Measurements from ENCODE around the gene LHFPL6. TPM values are rescaled to one million over a fixed set of nuclear protein-coding genes. Genes with fewer than 3 reads are reported as not detected.

The LHFPL6 gene
- total RNA-seq, 2 experiments from 2014 or later: 1.2 TPM

DNA sequence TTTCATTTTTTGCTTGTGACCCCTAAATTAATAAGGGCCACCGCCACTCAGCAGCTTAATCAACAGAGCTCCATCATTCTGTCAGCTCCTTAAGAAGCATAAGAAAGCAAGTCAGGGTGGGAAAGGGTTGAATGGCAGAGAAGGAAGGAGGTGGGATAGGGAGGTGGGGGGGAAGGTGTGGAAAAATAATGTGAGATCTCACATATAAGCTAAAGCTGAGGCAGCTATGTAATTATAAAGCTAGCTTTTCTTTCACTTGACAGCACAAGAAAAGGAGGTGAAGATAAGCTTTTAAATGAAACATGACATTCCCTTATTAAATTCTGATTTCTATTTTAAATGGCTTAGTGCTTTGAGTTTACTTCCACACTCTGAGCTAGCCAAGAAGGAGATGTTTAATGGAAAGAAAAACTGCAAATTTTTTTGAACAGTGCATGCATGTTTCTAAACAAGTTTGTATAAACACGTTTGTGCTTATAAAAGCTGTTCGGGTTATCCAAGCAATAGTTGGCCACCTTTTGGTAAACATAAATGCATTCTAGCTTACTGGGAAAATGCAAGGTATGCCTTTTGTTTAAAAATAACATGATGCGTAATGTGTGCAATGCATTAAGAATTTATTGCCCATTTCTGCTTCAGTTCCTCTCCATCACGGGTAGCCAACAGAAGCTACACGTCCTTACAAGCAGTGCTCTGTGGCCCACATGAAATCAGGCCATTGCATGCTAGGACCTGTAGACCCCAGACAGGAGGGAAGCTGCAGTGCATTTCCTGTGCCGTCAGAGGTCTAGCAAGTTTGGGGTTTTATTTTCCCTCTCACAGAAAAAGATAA, 96.2 kb downstream of the LHFPL6 start:
- DNase-seq (no peak), ATAC-seq (no peak)
- no peak overlapping the region for H3K4me3 Mint-ChIP-seq
- ChIA-PET CTCF (interaction anchor here (0.6 to 1.5 kb wide), 2 partner anchors 105 to 435 kb away, joined by 3 to 6 read pairs; no protein-coding TSS in a partner anchor), POLR2A (no interaction called here)
- intact Hi-C loops (cut with DNase I, micrococcal nuclease): no loop called here
- no peaks in the 10 kb centered on the region for H3K9me3 Mint-ChIP-seq (ENCODE audit: low read depth)
- H3K4me1 Mint-ChIP-seq: no peaks in the 10 kb centered on the region
- H3K27ac Mint-ChIP-seq: no peak overlapping the region
- H3K36me3 Mint-ChIP-seq (ENCODE audit: low read depth): no peaks in the 10 kb centered on the region
- peaks cover 5% of the 10 kb centered on the region for H3K27me3 Mint-ChIP-seq

- no peak for ATAC-seq
- intact Hi-C loops (cut with DNase I, micrococcal nuclease): no loop called here
- Mint-ChIP-seq H3K4me1 (no peaks in the 10 kb centered on the region), H3K4me3 (no peak overlapping the region), H3K9me3 (ENCODE audit: low read depth) (no peaks in the 10 kb centered on the region), H3K27ac (no peak overlapping the region), H3K27me3 (peaks cover 2% of the 10 kb centered on the region), H3K36me3 (ENCODE audit: low read depth) (no peaks in the 10 kb centered on the region)
- POLR2A ChIA-PET: no interaction called here
- CTCF ChIA-PET: no interaction called here
- no peak for DNase-seq
Measured at GRCh38 chr13:39505151-39505550, 97.8 kb downstream of the LHFPL6 start.

DNA sequence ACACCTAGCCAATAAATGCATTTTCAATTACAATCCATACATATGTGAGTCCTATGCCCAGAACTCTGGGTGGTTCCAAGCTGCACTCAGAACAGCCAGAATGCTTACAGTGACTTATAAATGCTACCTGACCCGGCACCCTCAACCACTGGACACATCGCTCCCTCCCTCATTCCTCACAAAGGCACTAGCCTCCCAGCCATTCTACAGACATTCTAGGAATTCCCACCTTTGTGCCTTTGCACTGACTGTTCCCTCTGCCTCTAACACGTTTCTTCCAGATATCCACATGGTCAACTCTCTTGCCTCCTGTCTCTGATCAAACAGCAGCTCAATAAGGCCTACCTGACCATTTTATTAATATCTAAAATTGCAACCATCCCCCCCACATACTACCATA, 99.9 kb downstream of the LHFPL6 start:
- no peaks in the 10 kb centered on the region for H3K9me3 Mint-ChIP-seq (ENCODE audit: low read depth)
- POLR2A ChIA-PET: no interaction called here

GRCh38 chr13:39501702-39502324, 101.2 kb downstream of the LHFPL6 start:
- Mint-ChIP-seq H3K27me3 (peaks cover 6% of the 10 kb centered on the region), H3K36me3 (ENCODE audit: low read depth) (no peaks in the 10 kb centered on the region), H3K9me3 (ENCODE audit: low read depth) (no peaks in the 10 kb centered on the region), H3K27ac (no peak overlapping the region), H3K4me1 (no peaks in the 10 kb centered on the region), H3K4me3 (no peak overlapping the region)
- CTCF ChIA-PET: no interaction called here
- intact Hi-C loops (cut with DNase I, micrococcal nuclease): no loop called here
- POLR2A ChIA-PET: no interaction called here
- DNase-seq (no peak), ATAC-seq (no peak)

More for the DNA sequence above, 99.9 kb downstream of the LHFPL6 start:
- ATAC-seq (no peak), DNase-seq (no peak)
- peaks cover 2% of the 10 kb centered on the region for H3K27me3 Mint-ChIP-seq
- H3K27ac Mint-ChIP-seq: no peak overlapping the region
- H3K36me3 Mint-ChIP-seq (ENCODE audit: low read depth): no peaks in the 10 kb centered on the region
- no peaks in the 10 kb centered on the region for H3K4me1 Mint-ChIP-seq
- no peak overlapping the region for H3K4me3 Mint-ChIP-seq
- CTCF ChIA-PET: no interaction called here
- intact Hi-C loops (cut with DNase I, micrococcal nuclease): no loop called here

- ChIA-PET CTCF (no interaction called here), POLR2A (interaction anchor here (0.6 kb wide), 1 partner anchor 116 kb away, joined by 4 read pairs; no protein-coding TSS in a partner anchor)
- H3K27me3 Mint-ChIP-seq: peaks cover 4% of the 10 kb centered on the region
- H3K4me1 Mint-ChIP-seq: no peaks in the 10 kb centered on the region
- ATAC-seq: no peak
- H3K27ac Mint-ChIP-seq: no peak overlapping the region
- no peak overlapping the region for H3K4me3 Mint-ChIP-seq
- H3K36me3 Mint-ChIP-seq (ENCODE audit: low read depth): no peaks in the 10 kb centered on the region
- no peaks in the 10 kb centered on the region for H3K9me3 Mint-ChIP-seq (ENCODE audit: low read depth)
- no peak for DNase-seq
- intact Hi-C loops (cut with DNase I, micrococcal nuclease): no loop called here
Measured at GRCh38 chr13:39499604-39500003, 103.4 kb downstream of the LHFPL6 start.

DNA sequence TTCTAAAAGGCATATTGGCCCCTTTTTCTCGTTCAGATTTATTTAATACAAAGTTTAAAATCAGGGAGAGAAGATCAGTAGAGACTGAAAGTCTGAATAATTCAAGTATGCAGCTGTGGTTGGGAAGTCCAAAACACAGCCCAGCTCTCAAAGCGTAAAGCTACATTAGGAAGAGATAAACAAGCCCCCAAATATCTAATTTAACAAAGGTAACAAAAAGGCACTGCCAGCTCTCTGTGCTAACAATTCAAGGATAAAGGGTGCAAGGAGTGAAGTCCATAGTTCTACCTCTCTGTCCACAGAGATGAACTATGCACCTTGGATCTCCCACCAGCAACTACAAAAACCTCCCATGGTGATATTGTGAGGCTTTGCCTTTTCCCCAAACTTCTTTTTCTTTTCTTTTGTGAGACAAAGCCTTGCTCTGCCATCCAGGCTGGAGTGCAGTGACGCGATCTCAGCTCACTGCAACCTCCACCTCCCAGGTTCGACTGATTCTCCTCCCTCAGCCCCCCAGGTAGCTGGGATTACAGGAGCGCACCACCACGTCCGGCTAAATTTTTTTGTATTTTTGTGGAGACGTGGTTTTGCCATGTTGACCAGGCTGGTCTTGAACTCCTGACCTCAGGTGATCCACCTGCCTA, 104.4 kb downstream of the LHFPL6 start:
- Mint-ChIP-seq H3K27me3 (peaks cover 4% of the 10 kb centered on the region), H3K27ac (no peak overlapping the region), H3K4me3 (no peak overlapping the region), H3K4me1 (no peaks in the 10 kb centered on the region), H3K36me3 (ENCODE audit: low read depth) (no peaks in the 10 kb centered on the region), H3K9me3 (ENCODE audit: low read depth) (no peaks in the 10 kb centered on the region)
- CTCF ChIA-PET: interaction anchor here (0.6 kb wide), 1 partner anchor 157 kb away, joined by 3 read pairs; no protein-coding TSS in a partner anchor
- DNase-seq (no peak), ATAC-seq (no peak)
- POLR2A ChIA-PET: no interaction called here
- intact Hi-C loops (cut with DNase I, micrococcal nuclease): no loop called here

- no peak for ATAC-seq
Measured at GRCh38 chr13:39496506-39496905, 106.5 kb downstream of the LHFPL6 start.

GRCh38 chr13:39494633-39495032, 108.4 kb downstream of the LHFPL6 start:
- no peaks in the 10 kb centered on the region for H3K36me3 Mint-ChIP-seq (ENCODE audit: low read depth)
- intact Hi-C loops (cut with DNase I, micrococcal nuclease): no loop called here
- POLR2A ChIA-PET: no interaction called here
- H3K9me3 Mint-ChIP-seq (ENCODE audit: low read depth): no peaks in the 10 kb centered on the region
- H3K4me1 Mint-ChIP-seq: no peaks in the 10 kb centered on the region
- no peak overlapping the region for H3K27ac Mint-ChIP-seq
- no peak for ATAC-seq
- DNase-seq: no peak
- H3K4me3 Mint-ChIP-seq: no peak overlapping the region
- CTCF ChIA-PET: no interaction called here
- peaks cover 9% of the 10 kb centered on the region for H3K27me3 Mint-ChIP-seq

More at GRCh38 chr13:39496506-39496905, 106.5 kb downstream of the LHFPL6 start:
- CTCF ChIA-PET: no interaction called here
- no peak overlapping the region for H3K27ac Mint-ChIP-seq
- no peaks in the 10 kb centered on the region for H3K9me3 Mint-ChIP-seq (ENCODE audit: low read depth)
- no peak overlapping the region for H3K4me3 Mint-ChIP-seq
- H3K27me3 Mint-ChIP-seq: peaks cover 6% of the 10 kb centered on the region
- H3K4me1 Mint-ChIP-seq: no peaks in the 10 kb centered on the region
- intact Hi-C loops (cut with DNase I, micrococcal nuclease): no loop called here
- POLR2A ChIA-PET: interaction anchor here (0.6 kb wide), 1 partner anchor 28 kb away, joined by 5 read pairs; no protein-coding TSS in a partner anchor
- no peaks in the 10 kb centered on the region for H3K36me3 Mint-ChIP-seq (ENCODE audit: low read depth)
- no peak for DNase-seq

- no peak overlapping the region for H3K27ac Mint-ChIP-seq
- no peak for ATAC-seq
- peaks cover 9% of the 10 kb centered on the region for H3K27me3 Mint-ChIP-seq
- POLR2A ChIA-PET: no interaction called here
- CTCF ChIA-PET: interaction anchor here (0.6 kb wide), 2 partner anchors 16 to 46 kb away, joined by 3 read pairs; no protein-coding TSS in a partner anchor
- no peaks in the 10 kb centered on the region for H3K36me3 Mint-ChIP-seq (ENCODE audit: low read depth)
- intact Hi-C loops (cut with DNase I, micrococcal nuclease): no loop called here
- no peak for DNase-seq
- H3K9me3 Mint-ChIP-seq (ENCODE audit: low read depth): no peaks in the 10 kb centered on the region
- no peaks in the 10 kb centered on the region for H3K4me1 Mint-ChIP-seq
- no peak overlapping the region for H3K4me3 Mint-ChIP-seq
Measured at GRCh38 chr13:39494006-39494405, 109.0 kb downstream of the LHFPL6 start.

GRCh38 chr13:39490136-39490535, 112.9 kb downstream of the LHFPL6 start:
- intact Hi-C loops (cut with DNase I, micrococcal nuclease): no loop called here
- Mint-ChIP-seq H3K27ac (no peak overlapping the region), H3K9me3 (ENCODE audit: low read depth) (no peaks in the 10 kb centered on the region), H3K27me3 (peaks cover 7% of the 10 kb centered on the region), H3K4me1 (no peaks in the 10 kb centered on the region), H3K4me3 (no peak overlapping the region), H3K36me3 (ENCODE audit: low read depth) (no peaks in the 10 kb centered on the region)
- DNase-seq: no peak
- ATAC-seq: no peak
- POLR2A ChIA-PET: no interaction called here
- CTCF ChIA-PET: interaction anchor here (1.0 kb wide), 1 partner anchor 346 kb away, joined by 3 read pairs; no protein-coding TSS in a partner anchor

DNA sequence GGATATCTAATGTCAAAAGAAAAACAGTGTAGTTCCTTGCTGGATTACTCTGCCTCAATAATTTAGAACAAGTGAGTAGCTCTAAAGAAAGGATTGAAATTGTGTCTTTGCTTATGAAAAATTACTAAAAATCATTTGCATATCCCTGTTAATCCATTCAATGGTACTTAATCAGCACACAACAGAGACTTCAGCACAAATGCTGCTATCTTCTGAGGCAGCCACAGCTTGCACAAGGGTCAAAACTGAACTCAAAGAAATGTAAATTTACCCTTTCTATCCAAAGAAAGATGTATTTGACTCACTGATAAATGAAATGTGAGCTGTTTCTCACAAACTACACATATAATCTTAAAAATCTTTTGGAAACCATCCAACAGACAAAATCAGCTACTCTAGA, 116.2 kb downstream of the LHFPL6 start:
- H3K4me3 Mint-ChIP-seq: no peak overlapping the region
- no peaks in the 10 kb centered on the region for H3K36me3 Mint-ChIP-seq (ENCODE audit: low read depth)
- DNase-seq (no peak), ATAC-seq (no peak)
- H3K9me3 Mint-ChIP-seq (ENCODE audit: low read depth): no peaks in the 10 kb centered on the region
- ChIA-PET CTCF (no interaction called here), POLR2A (no interaction called here)
- intact Hi-C loops (cut with DNase I, micrococcal nuclease): no loop called here
- peaks cover 13% of the 10 kb centered on the region for H3K27me3 Mint-ChIP-seq
- no peak overlapping the region for H3K27ac Mint-ChIP-seq
- H3K4me1 Mint-ChIP-seq: no peaks in the 10 kb centered on the region

DNA sequence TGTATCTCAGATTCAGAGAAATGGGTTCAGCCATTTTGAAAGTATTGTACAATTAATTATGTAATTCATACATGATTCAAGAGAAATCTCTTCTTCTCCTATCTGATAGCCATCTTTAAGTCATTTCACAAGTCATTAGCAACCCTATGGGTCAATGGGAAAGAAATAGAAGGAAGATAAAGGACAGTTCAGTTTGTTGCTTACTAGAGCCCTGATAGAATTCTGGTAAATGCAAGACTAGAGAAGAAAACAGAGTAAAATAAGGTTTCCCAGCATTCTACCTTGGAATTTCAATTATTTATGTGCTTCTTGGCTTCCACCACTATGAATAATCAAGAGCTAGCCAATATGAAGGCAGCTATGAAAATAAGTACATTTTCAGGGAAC, 117.7 kb downstream of the LHFPL6 start:
- ATAC-seq (no peak), DNase-seq (no peak)
- Mint-ChIP-seq H3K36me3 (ENCODE audit: low read depth) (no peaks in the 10 kb centered on the region), H3K9me3 (ENCODE audit: low read depth) (no peaks in the 10 kb centered on the region), H3K27me3 (peaks cover 14% of the 10 kb centered on the region), H3K4me3 (no peak overlapping the region), H3K27ac (no peak overlapping the region), H3K4me1 (no peaks in the 10 kb centered on the region)
- ChIA-PET CTCF (no interaction called here), POLR2A (no interaction called here)
- intact Hi-C loops (cut with DNase I, micrococcal nuclease): no loop called here

All from activated CD4-positive, alpha-beta T cell treated with anti-CD3 and anti-CD28 coated beads for 36 hours (primary cell).